CD14-positive monocyte (primary cell): Measurements from ENCODE around the gene GREB1L. TPM values are rescaled to one million over a fixed set of nuclear protein-coding genes. Genes with fewer than 3 reads are reported as not detected.

Experiments
- DNase-seq, 3 donors: peaks; one replicate each; pipeline ENCODE4 v3.0.0-alpha.2; 2011 to 2022
- H2AFZ ChIP-seq: 2 replicates; pipeline ENCODE4 v1.6.0; 2012; ENCODE audit warnings: mild to moderate bottlenecking, low read depth, low read length, inconsistent platforms; ENCODE audit not compliant: insufficient read depth, poor library complexity, severe bottlenecking
- H3K27ac ChIP-seq, 2 donors: 1 replicate in 1 of 2; 2 replicates in 1 of 2; pipeline ENCODE4 v1.5.1; 2012 to 2013; ENCODE audit warnings: low read length in 2 of 2, control low read depth in 1 of 2, inconsistent platforms in 1 of 2, low read depth in 1 of 2, mild to moderate bottlenecking in 1 of 2
- H3K27me3 ChIP-seq, 2 donors: one replicate each; pipeline versions ENCODE4 v1.6.0 to v1.6.1; 2011 to 2013; ENCODE audit warnings: low read length in 2 of 2; ENCODE audit not compliant: control insufficient read depth in 2 of 2, insufficient read depth in 2 of 2
- H3K36me3 ChIP-seq, 2 donors: replicated peaks in 1 of 2; 1 replicate in 1 of 2; 2 replicates in 1 of 2; pipeline versions ENCODE4 v1.5.1 to v1.6.1; 2012 to 2013; ENCODE audit warnings: low read length in 2 of 2, control low read depth in 1 of 2, inconsistent platforms in 1 of 2, mild to moderate bottlenecking in 1 of 2; ENCODE audit not compliant: insufficient read depth in 2 of 2, control insufficient read depth in 1 of 2
- H3K4me1 ChIP-seq, 2 donors: 1 replicate in 1 of 2; 2 replicates in 1 of 2; pipeline versions ENCODE4 v1.5.1 to v1.6.1; 2012 to 2013; ENCODE audit warnings: low read length in 2 of 2, control low read depth in 1 of 2, inconsistent platforms in 1 of 2, mild to moderate bottlenecking in 1 of 2, moderate library complexity in 1 of 2; ENCODE audit not compliant: insufficient read depth in 2 of 2, control insufficient read depth in 1 of 2
- H3K4me2 ChIP-seq: replicated peaks from 2 replicates; pipeline ENCODE3; 2012; ENCODE audit warnings: low read length, moderate library complexity, mild to moderate bottlenecking; ENCODE audit not compliant: poor library complexity, severe bottlenecking; ENCODE audit errors: extremely low read depth
- H3K4me3 ChIP-seq, 3 experiments: fragments of 200-600 bp in 1 of 3; sonication (generic) in 1 of 3; replicated peaks in 1 of 3; 1 replicate in 2 of 3; 2 replicates in 1 of 3; pipeline ENCODE4 v1.5.1; 2011 to 2013; ENCODE audit warnings: low read length in 3 of 3, mild to moderate bottlenecking in 3 of 3, control low read depth in 2 of 3, low read depth in 2 of 3, inconsistent platforms in 1 of 3, moderate library complexity in 1 of 3
- H3K79me2 ChIP-seq: 2 replicates; pipeline ENCODE4 v1.6.0; 2012; ENCODE audit warnings: mild to moderate bottlenecking, control low read depth, inconsistent platforms, low read length, moderate library complexity; ENCODE audit not compliant: insufficient read depth
- H3K9ac ChIP-seq: 2 replicates; pipeline ENCODE4 v1.6.0; 2017; ENCODE audit warnings: low read length, mild to moderate bottlenecking; ENCODE audit not compliant: insufficient read depth, poor library complexity, severe bottlenecking
- H3K9me3 ChIP-seq, 2 donors: replicated peaks in 1 of 2; 1 replicate in 1 of 2; 2 replicates in 1 of 2; pipeline versions ENCODE4 v1.5.1 to v1.6.1; 2012 to 2013; ENCODE audit warnings: low read length in 2 of 2, control low read depth in 1 of 2; ENCODE audit not compliant: control insufficient read depth in 1 of 2, insufficient read depth in 1 of 2
- H4K20me1 ChIP-seq: 2 replicates; pipeline ENCODE4 v1.6.0; 2012; ENCODE audit warnings: mild to moderate bottlenecking, low read length, control low read depth, moderate library complexity; ENCODE audit not compliant: insufficient read depth
- H3K27ac Mint-ChIP-seq, 7 donors: one replicate each; pipeline ENCODE4 v1.8.0; 2020; ENCODE audit warnings: mild to moderate bottlenecking in 7 of 7, mixed read lengths in 7 of 7, moderate library complexity in 6 of 7, inconsistent platforms in 2 of 7
- H3K27me3 Mint-ChIP-seq, 3 donors: one replicate each; pipeline ENCODE4 v1.8.0; 2021 to 2022; ENCODE audit warnings: low read depth in 3 of 3, mild to moderate bottlenecking in 3 of 3, mixed read lengths in 3 of 3, moderate library complexity in 3 of 3, inconsistent platforms in 1 of 3
- H3K36me3 Mint-ChIP-seq, 2 donors: one replicate each; pipeline ENCODE4 v1.8.0; 2020; ENCODE audit warnings: mixed read lengths in 2 of 2, inconsistent platforms in 1 of 2, mild to moderate bottlenecking in 1 of 2
- H3K4me1 Mint-ChIP-seq: one replicate; pipeline ENCODE4 v1.8.0; 2020; ENCODE audit warnings: mild to moderate bottlenecking, mixed read lengths
- H3K4me3 Mint-ChIP-seq, 2 donors: one replicate each; pipeline ENCODE4 v1.8.0; 2020; ENCODE audit warnings: mild to moderate bottlenecking in 2 of 2, mixed read lengths in 2 of 2, moderate library complexity in 1 of 2
- H3K9me3 Mint-ChIP-seq, 7 donors: one replicate each; pipeline ENCODE4 v1.8.0; 2020 to 2022; ENCODE audit warnings: mixed read lengths in 7 of 7, mild to moderate bottlenecking in 6 of 7, moderate library complexity in 6 of 7, inconsistent platforms in 2 of 7
- CTCF ChIP-seq: fragments of 200-600 bp; IDR thresholded peaks from one replicate; pipeline ENCODE4 v1.8.0; 2022; ENCODE audit warnings: antibody characterized with exemption, mild to moderate bottlenecking
- WGBS: methylation state at CpG from one replicate; pipeline ENCODE4 v1.1.5; 2013; ENCODE audit warnings: missing lambda C conversion rate; ENCODE audit not compliant: insufficient coverage; 5-methylcytosine and 5-hydroxymethylcytosine counted together
- intact Hi-C, 2 donors: fragments of 100-400 bp; cut with micrococcal nuclease; formaldehyde crosslinking; loops; one replicate each; pipeline versions ENCODE4 v1.15.0 to v1.15.1; 2023
- polyA plus RNA-seq, 3 donors: library from polyadenylated mRNA; depleted of rRNA in 1 of 3; unstranded in 2 of 3; stranded (reverse) in 1 of 3; fragments of 300-500 nt in 2 of 3; fragments of >200 nt in 1 of 3; fragmentation: Illumina TruSeq in 2 of 3; gene quantifications; 1 replicate in 2 of 3; 2 replicates in 1 of 3; pipeline ENCODE4 v1.2.3, GENCODE V29; 2012 to 2021

Gene GREB1L
- polyA plus RNA-seq, 3 donors = 0.02 to 0.03 TPM; not detected in 1

- H3K36me3 ChIP-seq = no peaks in the 10 kb centered on the region
- Mint-ChIP-seq H3K4me3 (no peak overlapping the region), H3K4me1 (no peaks in the 10 kb centered on the region), H3K9me3 (peaks cover 0 to 4% (median 0%) of the 10 kb centered on the region in 7 donors), H3K27ac (no peak overlapping the region), H3K27me3 (peaks cover 7 to 8% (median 8%) of the 10 kb centered on the region in 3 donors), H3K36me3 (no peaks in the 10 kb centered on the region)
- no peak overlapping the region for H3K27ac ChIP-seq
- no peak for TF ChIP-seq CTCF
- WGBS = 100% methylated on average over 2 of the region's 4 CpGs
- no peak for DNase-seq
- H3K4me1 ChIP-seq = no peaks in the 10 kb centered on the region
- no peaks in the 10 kb centered on the region for H3K79me2 ChIP-seq
- H4K20me1 ChIP-seq = no peaks in the 10 kb centered on the region
- no peak overlapping the region for H3K9ac ChIP-seq
- no peaks in the 10 kb centered on the region for H3K27me3 ChIP-seq
- H3K4me3 ChIP-seq = no peak overlapping the region
- H3K4me2 ChIP-seq = no peak overlapping the region
- H3K9me3 ChIP-seq = no peaks in the 10 kb centered on the region
- no peak overlapping the region for H2AFZ ChIP-seq
- intact Hi-C loops = no loop called here
Measured at GRCh38 chr18:21205695-21206094, 36.3 kb upstream of the GREB1L start.

- TF ChIP-seq CTCF = no peak
- intact Hi-C loops = no loop called here
- H3K4me3 ChIP-seq = no peak overlapping the region
- no peak overlapping the region for H3K4me2 ChIP-seq
- no peaks in the 10 kb centered on the region for H3K79me2 ChIP-seq
- no peak overlapping the region for H2AFZ ChIP-seq
- H3K9me3 Mint-ChIP-seq = peaks cover 0 to 5% (median 1%) of the 10 kb centered on the region in 7 donors
- H3K36me3 Mint-ChIP-seq = no peaks in the 10 kb centered on the region
- no peak overlapping the region for H3K27ac ChIP-seq
- H3K27ac Mint-ChIP-seq = peak overlapping the region in 1 of 7 donors; percentile 21
- no peaks in the 10 kb centered on the region for H3K4me1 ChIP-seq
- peaks cover 4% of the 10 kb centered on the region for H3K4me1 Mint-ChIP-seq
- H4K20me1 ChIP-seq = no peaks in the 10 kb centered on the region
- H3K27me3 Mint-ChIP-seq = peaks cover 6 to 13% (median 7%) of the 10 kb centered on the region in 3 donors
- H3K9ac ChIP-seq = no peak overlapping the region
- no CpG with 5 or more reads among the region's 1 CpG for WGBS
- no peaks in the 10 kb centered on the region for H3K36me3 ChIP-seq
- H3K4me3 Mint-ChIP-seq = no peak overlapping the region
- no peaks in the 10 kb centered on the region for H3K9me3 ChIP-seq
- DNase-seq = no peak
- no peaks in the 10 kb centered on the region for H3K27me3 ChIP-seq
Measured at GRCh38 chr18:21210278-21210677, 31.8 kb upstream of the GREB1L start.
